Left lung (tissue), 10 donors: ENCODE measurements around the gene BIRC7. TPM values are rescaled to one million over a fixed set of nuclear protein-coding genes. Genes with fewer than 3 reads are reported as not detected.
A peak's percentile ranks its signal among the peaks of the same experiment; 100 is the strongest.

Experiments used
- ATAC-seq: fragments of 200-7000 bp; cut with Tn5 transposase; one replicate; pipeline ENCODE4 v1.9.1; 2020; ENCODE audit warnings: moderate library complexity
- DNase-seq, 4 donors: peaks; one replicate each; pipeline ENCODE4 v3.0.0-alpha.2; 2013 to 2020
- H3K27ac ChIP-seq, 2 donors: fragments of 200-600 bp; sonication (generic) in 1 of 2; one replicate each; pipeline versions ENCODE4 v1.5.0 to v1.8.0; 2020 to 2021
- H3K27me3 ChIP-seq, 2 donors: fragments of 200-600 bp; sonication (generic) in 1 of 2; one replicate each; pipeline versions ENCODE4 v1.5.0 to v1.8.0; 2020 to 2021
- H3K36me3 ChIP-seq, 2 donors: fragments of 200-600 bp; sonication (generic) in 1 of 2; one replicate each; pipeline versions ENCODE4 v1.5.0 to v1.8.0; 2020 to 2021
- H3K4me1 ChIP-seq, 2 donors: fragments of 200-600 bp; one replicate each; pipeline ENCODE4 v1.8.0; 2021
- H3K4me3 ChIP-seq, 2 donors: fragments of 200-600 bp; sonication (generic) in 1 of 2; one replicate each; pipeline versions ENCODE4 v1.5.0 to v1.8.0; 2020 to 2021; ENCODE audit warnings: mild to moderate bottlenecking in 1 of 2
- H3K9me3 ChIP-seq, 2 donors: fragments of 200-600 bp; sonication (generic) in 1 of 2; one replicate each; pipeline versions ENCODE4 v1.5.0 to v1.8.0; 2020 to 2021
- intact Hi-C, 2 donors: fragments of 100-400 bp; cut with DNase I; formaldehyde crosslinking; loops; one replicate each; pipeline versions ENCODE4 v1.11.2 to v1.14.2; 2022
- polyA plus RNA-seq, 6 donors: library from polyadenylated mRNA; unstranded; fragments of 120-200 nt; gene quantifications; one replicate each; pipeline ENCODE4 v1.2.1, GENCODE V29; 2013; ENCODE audit not compliant: insufficient read length in 6 of 6
- total RNA-seq, 2 donors: library from RNA; stranded (reverse); fragmentation: NEBNext Ultra II Directional; extraction: Animal tissue kit (Norgen Biotek cat#: 25700); gene quantifications; one replicate each; pipeline ENCODE4 v1.2.1, GENCODE V29; 2021
- TF ChIP-seq, protein P1 (sequence below), 2 donors: fragments of 200-600 bp; sonication (generic) in 1 of 2; IDR thresholded peaks; one replicate each; pipeline versions ENCODE4 v1.5.0 to v1.8.0; 2021; ENCODE audit warnings: antibody characterized with exemption in 2 of 2
- donor health status: DM: no; HTN: yes; CAD: no.
- donor health status: DM: no; HTN: no; CAD: no.

The BIRC7 gene
- total and polyA plus RNA-seq, 8 donors: 0.24 to 0.64 (median 0.42) TPM; not detected in 4

DNA sequence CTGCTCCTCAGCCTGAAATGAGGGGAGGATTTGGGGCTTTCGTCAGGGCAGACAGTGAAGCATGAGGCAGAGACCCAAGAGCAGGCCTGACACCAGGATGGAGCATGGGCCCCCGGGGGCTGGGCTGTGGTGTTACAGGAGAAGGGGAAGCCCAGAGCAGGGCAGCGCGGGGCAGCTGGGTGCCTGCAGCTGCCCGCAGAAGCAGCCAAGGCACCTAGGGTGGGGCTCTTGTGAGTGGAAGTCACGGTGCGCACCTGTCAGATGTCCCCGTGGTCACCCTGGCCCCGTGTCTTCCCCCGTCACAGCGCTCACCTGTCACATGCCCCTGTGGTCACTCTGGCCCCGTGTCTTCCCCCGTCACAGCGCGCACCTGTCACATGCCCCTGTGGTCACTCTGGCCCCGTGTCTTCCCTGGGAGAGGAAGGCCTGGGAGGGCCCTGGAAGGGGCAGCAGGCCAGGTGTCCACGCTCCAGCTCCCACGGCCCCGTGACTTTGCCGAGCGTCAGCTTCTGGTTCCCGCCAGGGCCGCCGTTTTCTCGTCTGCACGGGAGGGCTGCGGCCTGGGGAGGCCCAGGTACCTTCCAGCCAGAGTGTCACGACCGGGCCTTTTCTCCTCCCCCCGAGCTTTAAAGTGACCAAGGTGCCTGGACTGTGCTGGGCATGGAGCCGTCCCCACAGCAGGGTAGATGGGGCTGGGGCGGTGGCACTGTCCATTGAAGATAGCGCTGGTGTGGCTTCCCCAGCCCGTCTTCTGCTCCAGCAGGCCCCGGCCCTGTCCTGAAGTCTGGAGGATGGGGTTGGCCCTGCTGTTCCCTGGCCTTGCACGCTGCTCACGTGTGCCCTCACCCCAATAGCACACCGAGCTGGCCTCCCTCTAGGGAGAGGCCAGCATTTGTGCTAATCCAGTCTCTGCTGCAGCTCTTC, 46.3 kb downstream of the BIRC7 start:
- Histone ChIP-seq H3K27me3 (no peaks in the 10 kb centered on the region), H3K27ac (no peak overlapping the region), H3K9me3 (no peaks in the 10 kb centered on the region), H3K4me1 (no peaks in the 10 kb centered on the region), H3K4me3 (no peak overlapping the region), H3K36me3 (peaks cover 0 to 100% of the 10 kb centered on the region in 2 donors)
- DNase-seq (peak in 1 of 4 donors; percentile 66), ATAC-seq (no peak)
- TF ChIP-seq, protein P1, sequence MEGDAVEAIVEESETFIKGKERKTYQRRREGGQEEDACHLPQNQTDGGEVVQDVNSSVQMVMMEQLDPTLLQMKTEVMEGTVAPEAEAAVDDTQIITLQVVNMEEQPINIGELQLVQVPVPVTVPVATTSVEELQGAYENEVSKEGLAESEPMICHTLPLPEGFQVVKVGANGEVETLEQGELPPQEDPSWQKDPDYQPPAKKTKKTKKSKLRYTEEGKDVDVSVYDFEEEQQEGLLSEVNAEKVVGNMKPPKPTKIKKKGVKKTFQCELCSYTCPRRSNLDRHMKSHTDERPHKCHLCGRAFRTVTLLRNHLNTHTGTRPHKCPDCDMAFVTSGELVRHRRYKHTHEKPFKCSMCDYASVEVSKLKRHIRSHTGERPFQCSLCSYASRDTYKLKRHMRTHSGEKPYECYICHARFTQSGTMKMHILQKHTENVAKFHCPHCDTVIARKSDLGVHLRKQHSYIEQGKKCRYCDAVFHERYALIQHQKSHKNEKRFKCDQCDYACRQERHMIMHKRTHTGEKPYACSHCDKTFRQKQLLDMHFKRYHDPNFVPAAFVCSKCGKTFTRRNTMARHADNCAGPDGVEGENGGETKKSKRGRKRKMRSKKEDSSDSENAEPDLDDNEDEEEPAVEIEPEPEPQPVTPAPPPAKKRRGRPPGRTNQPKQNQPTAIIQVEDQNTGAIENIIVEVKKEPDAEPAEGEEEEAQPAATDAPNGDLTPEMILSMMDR (IDR thresholded peaks at IDR 0.05): no peak
- intact Hi-C loops: no loop called here

GRCh38 chr20:63282946-63283345, 47.2 kb downstream of the BIRC7 start:
- ATAC-seq (no peak), DNase-seq (peak in 1 of 4 donors; percentile 70)
- H3K27ac ChIP-seq: no peak overlapping the region
- H3K36me3 ChIP-seq: peaks cover 0 to 100% of the 10 kb centered on the region in 2 donors
- no peak overlapping the region for H3K4me3 ChIP-seq
- no peaks in the 10 kb centered on the region for H3K27me3 ChIP-seq
- H3K9me3 ChIP-seq: no peaks in the 10 kb centered on the region
- intact Hi-C loops: no loop called here
- H3K4me1 ChIP-seq: no peaks in the 10 kb centered on the region
- TF ChIP-seq, protein P1 (IDR thresholded peaks at IDR 0.05): no peak

- no peak overlapping the region for H3K27ac ChIP-seq
- H3K9me3 ChIP-seq: no peaks in the 10 kb centered on the region
- H3K27me3 ChIP-seq: no peaks in the 10 kb centered on the region
- DNase-seq (peak in 1 of 4 donors; percentile 67), ATAC-seq (no peak)
- intact Hi-C loops: no loop called here
- H3K36me3 ChIP-seq: peaks cover 0 to 100% of the 10 kb centered on the region in 2 donors
- H3K4me3 ChIP-seq: no peak overlapping the region
- H3K4me1 ChIP-seq: no peaks in the 10 kb centered on the region
- TF ChIP-seq, protein P1 (IDR thresholded peaks at IDR 0.05): no peak
Observed at GRCh38 chr20:63283397-63284082, 47.8 kb downstream of the BIRC7 start.

GRCh38 chr20:63284083-63284440, 48.4 kb downstream of the BIRC7 start:
- Histone ChIP-seq H3K9me3 (no peaks in the 10 kb centered on the region), H3K27ac (no peak overlapping the region), H3K36me3 (peaks cover 0 to 100% of the 10 kb centered on the region in 2 donors), H3K4me1 (no peaks in the 10 kb centered on the region), H3K4me3 (no peak overlapping the region), H3K27me3 (no peaks in the 10 kb centered on the region)
- intact Hi-C loops: no loop called here
- TF ChIP-seq, protein P1 (IDR thresholded peaks at IDR 0.05): no peak
- ATAC-seq (no peak), DNase-seq (peak in 1 of 4 donors; percentile 66)

- Histone ChIP-seq H3K27me3 (no peaks in the 10 kb centered on the region), H3K4me1 (no peaks in the 10 kb centered on the region), H3K4me3 (no peak overlapping the region), H3K36me3 (peaks cover 0 to 100% of the 10 kb centered on the region in 2 donors), H3K9me3 (no peaks in the 10 kb centered on the region), H3K27ac (no peak overlapping the region)
- no peak for ATAC-seq
- DNase-seq: peak in 1 of 4 donors; percentile 74
- TF ChIP-seq, protein P1 (IDR thresholded peaks at IDR 0.05): no peak
- intact Hi-C loops: no loop called here
Observed at GRCh38 chr20:63284544-63284949, 48.8 kb downstream of the BIRC7 start.
